GM21786 (cell line): ENCODE data around the gene MAEA.
"Not testable (repeated sequence)": the region's sequence is repeated elsewhere in the genome, so short reads cannot be mapped to it uniquely, and the experiment has no call there.

ENCODE experiments used
- ATAC-seq: cut with Tn5 transposase; IDR thresholded peaks from one replicate; pipeline ENCODE4 v1.9.1; 2021; ENCODE audit not compliant: unreplicated experiment

The MAEA gene

GRCh38 chr4:1333256-1333655 lies 43.6 kb downstream of the MAEA start:
- no peak for ATAC-seq

GRCh38 chr4:1333851-1334578 lies 44.3 kb downstream of the MAEA start:
- ATAC-seq = not testable (repeated sequence)

GRCh38 chr4:1334579-1334895 lies 44.8 kb downstream of the MAEA start:
- no peak for ATAC-seq

- not testable (repeated sequence) for ATAC-seq
Observed at GRCh38 chr4:1335193-1335883, 45.6 kb downstream of the MAEA start.

- no peak for ATAC-seq
Observed at GRCh38 chr4:1336088-1336491, 46.4 kb downstream of the MAEA start.

- ATAC-seq = no peak
Observed at GRCh38 chr4:1337376-1337831, 47.7 kb downstream of the MAEA start.

DNA sequence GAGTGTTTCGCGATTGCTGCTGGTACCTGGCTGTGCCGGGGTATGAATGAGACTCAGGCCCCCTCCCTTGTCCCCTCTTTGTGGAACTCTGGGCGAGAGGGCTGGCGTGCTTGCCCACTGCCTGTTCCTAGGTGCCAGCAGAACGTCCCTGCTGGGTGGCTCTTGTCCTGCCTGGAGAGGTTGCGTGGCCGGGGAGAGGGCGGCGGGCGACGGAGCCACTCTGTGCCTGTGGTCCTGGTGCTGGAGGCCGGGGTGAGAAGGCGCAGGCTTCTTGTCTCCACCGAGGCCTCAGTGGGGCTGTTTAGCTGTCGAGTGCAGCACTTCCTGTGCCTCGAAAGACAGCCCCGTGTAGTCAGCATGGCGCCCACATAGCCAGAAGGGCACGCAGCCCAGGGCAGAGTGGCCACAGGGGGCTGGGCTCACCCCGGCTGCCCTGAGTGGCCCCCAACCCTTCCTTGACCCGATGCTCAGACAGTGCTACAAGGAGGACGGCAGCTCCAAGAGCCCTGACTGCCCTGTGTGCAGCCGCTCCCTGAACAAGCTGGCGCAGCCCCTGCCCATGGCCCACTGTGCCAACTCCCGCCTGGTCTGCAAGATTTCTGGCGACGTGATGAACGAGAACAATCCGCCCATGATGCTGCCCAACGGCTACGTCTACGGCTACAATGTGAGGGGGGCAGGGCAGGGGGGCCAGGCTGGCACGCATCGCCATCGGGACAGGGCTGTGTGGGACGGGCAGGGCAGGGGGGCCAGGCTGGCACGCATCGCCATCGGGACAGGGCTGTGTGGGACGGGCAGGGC lies 48.5 kb downstream of the MAEA start:
- ATAC-seq = no peak

DNA sequence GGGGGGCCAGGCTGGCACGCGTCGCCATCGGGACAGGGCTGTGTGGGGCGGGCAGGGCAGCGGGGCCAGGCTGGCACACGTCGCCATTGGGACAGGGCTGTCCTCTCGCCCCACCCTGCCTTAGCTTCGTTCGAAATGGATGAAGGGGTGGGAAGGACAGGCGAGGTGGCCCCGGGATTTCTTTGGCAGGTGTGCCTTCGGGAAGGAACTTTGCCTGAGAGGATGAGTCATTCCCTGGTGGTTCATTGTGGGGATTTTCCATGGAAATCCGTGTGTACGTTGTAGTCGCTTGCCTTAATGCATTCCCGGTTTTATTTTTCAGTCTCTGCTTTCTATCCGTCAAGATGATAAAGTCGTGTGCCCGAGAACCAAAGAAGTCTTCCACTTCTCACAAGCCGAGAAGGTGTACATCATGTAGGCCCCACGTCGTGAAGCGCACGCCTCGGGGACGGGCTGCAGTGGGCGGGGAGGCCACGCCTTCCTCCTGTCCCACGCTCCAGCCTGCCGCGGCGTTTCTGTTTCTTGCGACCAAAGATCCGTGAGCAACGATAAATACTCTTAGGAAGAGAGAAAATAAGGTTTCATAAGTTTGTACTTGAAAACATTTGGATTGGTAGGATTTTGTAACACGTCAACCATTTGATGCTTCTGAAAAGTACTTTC lies 49.2 kb downstream of the MAEA start:
- ATAC-seq = no peak

DNA sequence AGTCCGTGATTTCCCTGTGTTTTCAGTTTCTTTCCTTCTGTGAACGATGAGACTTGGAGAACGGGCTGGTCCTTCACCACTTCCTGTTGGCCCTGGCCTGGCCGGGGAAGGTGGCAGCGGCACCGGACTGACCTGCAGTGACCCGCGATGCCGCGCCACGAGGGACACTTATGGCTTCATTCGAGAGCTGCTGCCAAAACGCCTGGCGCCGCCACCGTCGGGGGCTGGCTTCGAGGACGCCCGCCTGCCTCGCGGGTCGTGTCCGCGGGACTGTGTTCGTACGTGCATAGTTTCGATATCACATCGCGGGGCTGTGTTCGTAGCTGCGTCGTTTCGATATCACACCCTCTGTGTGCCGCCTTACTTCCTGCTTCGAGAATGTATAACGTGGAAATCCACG lies 49.8 kb downstream of the MAEA start:
- no peak for ATAC-seq

DNA sequence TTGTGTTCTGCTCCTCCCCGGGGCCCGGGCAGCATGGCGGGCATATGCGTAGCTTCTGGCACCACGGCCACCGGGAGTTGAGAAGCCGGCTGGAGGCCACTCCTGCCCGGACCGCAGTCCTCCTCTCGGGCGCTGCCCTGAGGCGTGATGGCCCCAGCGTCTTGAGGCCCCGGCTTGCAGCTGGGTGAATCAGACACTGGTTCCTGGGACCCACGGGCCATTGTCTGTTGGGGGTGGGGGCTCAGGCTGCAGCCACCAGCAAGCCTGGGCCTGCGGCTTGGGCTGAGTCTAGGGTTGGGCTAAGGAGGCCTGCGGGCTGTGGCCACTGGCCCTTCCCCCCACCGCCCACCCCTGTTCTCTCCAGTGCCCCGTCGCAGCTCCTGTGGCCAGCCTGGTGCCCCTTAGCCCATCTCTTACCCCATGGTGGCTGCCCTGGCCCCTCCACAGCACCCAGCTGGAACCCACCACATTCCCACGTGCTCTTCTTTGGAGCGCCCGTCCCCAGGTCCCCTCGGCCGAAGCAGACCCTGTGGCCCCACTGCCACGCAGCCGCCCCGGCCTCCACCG lies 50.6 kb downstream of the MAEA start:
- no peak for ATAC-seq

DNA sequence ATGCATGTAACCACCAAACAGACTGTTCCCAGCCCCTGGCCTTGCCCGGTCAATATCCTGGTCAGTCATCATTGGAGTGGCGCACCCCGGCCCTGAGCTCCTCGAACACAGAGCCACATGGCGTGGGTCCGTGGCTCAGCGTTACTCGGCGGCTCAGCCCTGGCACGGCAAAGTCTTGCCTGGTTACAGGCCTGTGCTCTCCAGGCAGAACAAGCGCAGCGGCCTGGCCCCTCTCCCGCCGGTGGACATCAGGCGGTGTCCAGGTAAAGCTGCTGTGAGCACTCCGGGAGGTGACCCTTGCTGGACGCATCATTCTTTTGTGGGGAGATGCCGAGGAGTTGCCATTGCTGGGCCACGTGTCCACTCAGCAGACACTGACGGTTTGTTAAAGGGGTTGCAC lies 51.2 kb downstream of the MAEA start:
- no peak for ATAC-seq

- ATAC-seq = no peak
Observed at GRCh38 chr4:1342003-1342402, 52.3 kb downstream of the MAEA start.

GRCh38 chr4:1344696-1345095 lies 55.0 kb downstream of the MAEA start:
- ATAC-seq = no peak

DNA sequence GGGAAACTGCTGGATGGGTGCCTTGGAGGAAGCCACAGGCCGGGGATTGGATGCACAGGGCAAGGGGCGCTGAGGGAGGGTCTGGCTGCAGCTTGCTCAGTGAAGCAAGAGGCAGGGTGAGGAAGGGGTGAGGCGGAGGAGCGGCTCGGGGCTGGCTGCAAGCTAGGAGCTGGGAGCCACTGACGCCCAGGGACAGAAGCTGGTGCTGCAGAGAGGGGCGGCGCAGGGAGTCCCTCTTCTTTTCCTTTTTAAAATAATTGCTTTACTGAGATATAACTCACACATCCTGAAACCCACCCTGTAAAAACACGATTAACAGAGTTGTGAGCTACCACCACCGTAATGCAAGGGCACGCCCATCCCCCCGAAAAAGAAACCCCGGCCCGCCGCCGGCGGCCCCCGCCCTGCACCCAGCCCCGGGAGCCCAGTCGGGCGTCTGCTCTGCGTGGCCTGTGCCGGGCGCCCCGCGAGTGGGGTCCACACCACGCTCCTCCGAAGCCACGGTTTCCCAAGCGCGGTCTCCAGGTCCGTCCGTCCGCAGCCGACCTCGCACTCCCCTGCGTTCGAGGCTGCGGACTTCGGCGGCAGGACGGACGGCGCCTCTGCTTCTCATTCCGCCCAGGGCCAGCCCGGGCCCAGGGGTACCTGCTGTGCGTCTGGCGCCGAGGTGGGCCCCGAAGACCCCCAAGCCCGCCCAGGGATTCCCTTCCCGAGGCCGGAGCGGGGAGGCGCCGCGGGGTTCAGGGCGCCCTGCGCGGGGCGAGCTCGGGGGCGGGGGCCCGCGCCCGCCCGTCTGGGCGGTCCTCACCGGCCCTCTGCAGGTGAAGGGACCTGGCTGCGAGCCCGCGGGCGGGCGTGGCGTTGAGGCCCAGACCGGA lies 56.5 kb downstream of the MAEA start:
- peak; percentile 23 for ATAC-seq

- peak; percentile 95 for ATAC-seq
Observed at GRCh38 chr4:1346781-1347409, 57.2 kb downstream of the MAEA start, which contains the start of gene UVSSA. UVSSA (plus strand) TSS chr4:1347208; CDS start chr4:1348092, 884 bp downstream.

- ATAC-seq = peak; percentile 23
Observed at GRCh38 chr4:1347410-1347864, 57.7 kb downstream of the MAEA start.

DNA sequence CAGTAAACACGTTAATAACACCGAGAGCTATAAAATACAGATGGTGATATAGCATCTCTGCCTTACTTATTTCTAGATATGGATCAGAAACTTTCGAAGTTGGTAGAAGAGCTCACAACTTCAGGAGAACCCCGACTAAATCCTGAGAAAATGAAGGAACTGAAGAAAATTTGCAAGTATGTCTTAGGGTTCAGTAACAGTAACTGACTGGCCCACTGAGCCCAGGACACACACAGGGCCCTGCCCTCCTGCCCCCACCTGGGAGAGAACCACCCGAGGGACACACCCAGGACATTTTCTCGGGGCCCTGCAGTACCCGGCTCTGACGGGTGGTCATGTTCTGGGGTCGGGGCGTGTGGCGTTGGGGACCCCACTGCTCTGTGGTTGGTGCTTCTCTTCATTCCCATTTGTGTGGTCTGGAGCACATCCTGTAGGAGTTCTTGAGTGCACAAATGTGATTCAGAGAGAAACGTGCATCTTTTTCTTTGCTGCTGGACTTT lies 58.4 kb downstream of the MAEA start:
- no peak for ATAC-seq

DNA sequence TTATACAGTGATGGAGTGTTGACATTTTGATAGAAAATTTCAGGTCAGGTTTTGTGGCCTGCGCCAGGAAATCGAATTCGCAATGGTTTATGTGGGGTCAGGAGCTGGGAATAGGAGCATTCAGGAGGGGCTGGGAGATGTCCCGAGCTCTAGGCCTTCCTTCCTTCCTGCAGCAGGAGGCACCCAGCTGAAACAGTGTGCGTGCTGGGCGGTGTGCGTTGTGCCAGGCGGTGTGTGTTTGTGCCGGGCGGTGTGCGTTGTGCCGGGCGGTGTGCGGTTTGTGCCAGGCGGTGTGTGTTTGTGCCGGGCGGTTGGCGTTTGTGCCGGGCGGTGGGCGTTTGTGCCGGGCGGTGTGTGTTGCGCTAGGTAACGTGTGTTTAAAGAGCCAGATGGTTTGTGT lies 59.1 kb downstream of the MAEA start:
- ATAC-seq = no peak
